ENCODE results near the gene ZNF784.
A peak's percentile ranks its signal among the peaks of the same experiment; 100 is the strongest.

Gene ZNF784

GRCh38 chr19:55656552-55656951, 32.2 kb upstream of the ZNF784 start:
- DNase-seq (ENCODE audit: low read depth): no peak

- DNase-seq (ENCODE audit: low read depth): no peak
Measured at GRCh38 chr19:55655648-55656040, 31.3 kb upstream of the ZNF784 start.

- peak; percentile 93 for DNase-seq (ENCODE audit: low read depth)
Measured at GRCh38 chr19:55654868-55655647, 30.7 kb upstream of the ZNF784 start, which contains the start of gene U2AF2. TSS of gene U2AF2 (plus strand) at chr19:55655035. CDS start at chr19:55655105, 70 bp downstream.

GRCh38 chr19:55654323-55654867, 30.0 kb upstream of the ZNF784 start:
- DNase-seq (ENCODE audit: low read depth): peak; percentile 98

GRCh38 chr19:55653651-55654322, 29.4 kb upstream of the ZNF784 start:
- DNase-seq (ENCODE audit: low read depth): peak; percentile 99

- no peak for DNase-seq (ENCODE audit: low read depth)
Measured at GRCh38 chr19:55652311-55653128, 28.2 kb upstream of the ZNF784 start.

- no peak for DNase-seq (ENCODE audit: low read depth)
Measured at GRCh38 chr19:55651236-55651635, 26.9 kb upstream of the ZNF784 start.

- no peak for DNase-seq (ENCODE audit: low read depth)
Measured at GRCh38 chr19:55650602-55651230, 26.4 kb upstream of the ZNF784 start.

GRCh38 chr19:55650126-55650557, 25.8 kb upstream of the ZNF784 start:
- DNase-seq (ENCODE audit: low read depth): no peak

GRCh38 chr19:55649268-55650125, 25.1 kb upstream of the ZNF784 start:
- no peak for DNase-seq (ENCODE audit: low read depth)

- no peak for DNase-seq (ENCODE audit: low read depth)
Measured at GRCh38 chr19:55648585-55649267, 24.4 kb upstream of the ZNF784 start.

GRCh38 chr19:55647732-55648584, 23.6 kb upstream of the ZNF784 start, which contains the start of gene CCDC106:
TSS of gene CCDC106 (plus strand) at chr19:55648212. CDS start at chr19:55649047, 835 bp downstream.
- peak; percentile 63 for DNase-seq (ENCODE audit: low read depth)

GRCh38 chr19:55646889-55647731, 22.7 kb upstream of the ZNF784 start:
- DNase-seq (ENCODE audit: low read depth): no peak

- DNase-seq (ENCODE audit: low read depth): no peak
Measured at GRCh38 chr19:55645512-55645881, 21.1 kb upstream of the ZNF784 start.

- no peak for DNase-seq (ENCODE audit: low read depth)
Measured at GRCh38 chr19:55644842-55645511, 20.6 kb upstream of the ZNF784 start.

- DNase-seq (ENCODE audit: low read depth): no peak
Measured at GRCh38 chr19:55644191-55644833, 19.9 kb upstream of the ZNF784 start.

- DNase-seq (ENCODE audit: low read depth): no peak
Measured at GRCh38 chr19:55643887-55644176, 19.5 kb upstream of the ZNF784 start.
